GM18511 (cell line): ENCODE measurements around the gene BLTP3B.

Source experiments
- ATAC-seq: cut with Tn5 transposase; IDR thresholded peaks from one replicate; pipeline ENCODE4 v1.9.1; 2021; ENCODE audit warnings: mild to moderate bottlenecking, moderate library complexity; ENCODE audit not compliant: unreplicated experiment

The BLTP3B gene

GRCh38 chr12:100123316-100124095, 19.2 kb downstream of the BLTP3B start:
- no peak for ATAC-seq

DNA sequence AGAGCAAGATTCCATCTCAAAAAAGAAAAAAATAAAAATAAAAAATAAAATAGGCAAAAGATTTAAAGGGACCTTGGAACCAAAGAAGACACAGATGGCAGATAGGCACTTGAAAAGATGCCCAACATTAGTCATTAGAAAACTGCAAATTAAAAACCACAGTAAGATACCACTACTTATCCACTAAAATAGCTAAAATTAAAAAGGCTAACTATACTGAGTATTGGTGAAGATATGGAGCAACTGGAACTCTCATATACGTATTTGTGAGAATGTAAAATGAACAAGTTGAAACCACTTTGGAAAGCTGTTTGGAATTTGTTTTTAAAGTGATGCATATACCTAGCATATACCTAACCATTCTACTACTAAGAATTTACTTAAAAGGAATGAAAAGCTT, 22.3 kb downstream of the BLTP3B start:
- no peak for ATAC-seq

DNA sequence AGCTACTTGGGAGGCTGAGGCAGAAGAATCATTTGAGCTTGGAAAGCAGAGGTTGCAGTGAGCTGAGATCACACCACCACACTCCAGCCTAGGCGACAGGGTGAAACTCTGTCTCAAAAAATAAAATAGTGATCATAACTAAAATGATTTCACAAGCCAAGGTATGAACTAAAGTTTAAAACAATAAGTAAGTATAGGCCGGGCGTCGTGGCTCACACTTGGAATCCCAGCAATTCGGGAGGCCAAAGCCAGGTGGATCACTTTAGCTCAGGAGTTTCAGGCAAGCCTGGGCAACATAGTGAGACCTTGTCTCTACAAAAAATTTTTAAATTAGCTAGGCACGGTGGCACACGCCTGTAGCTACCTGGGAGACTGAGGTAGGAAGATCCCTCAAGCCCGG, 27.4 kb downstream of the BLTP3B start:
- ATAC-seq: no peak

DNA sequence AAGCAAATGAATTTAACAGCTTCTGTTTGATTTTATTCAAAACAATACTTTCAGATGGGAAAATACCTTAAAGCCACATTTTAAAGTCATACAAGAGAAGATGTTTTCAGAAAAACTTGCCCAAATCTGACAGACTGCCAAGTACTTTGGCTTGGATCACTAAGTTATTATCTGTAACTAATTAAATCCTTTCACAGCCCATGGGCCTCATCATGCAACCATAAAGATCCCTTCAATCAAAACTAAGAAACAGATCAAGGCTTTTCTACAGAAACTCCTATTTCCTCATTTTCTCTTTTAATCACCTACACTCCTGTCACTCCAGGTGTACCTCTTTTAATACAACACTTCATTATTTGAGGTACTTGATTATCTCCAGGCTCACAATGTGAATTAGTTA, 28.1 kb downstream of the BLTP3B start:
- ATAC-seq: peak; percentile 71

GRCh38 chr12:100110276-100110675, 32.4 kb downstream of the BLTP3B start:
- no peak for ATAC-seq

GRCh38 chr12:100106861-100107260, 35.8 kb downstream of the BLTP3B start:
- ATAC-seq: no peak

DNA sequence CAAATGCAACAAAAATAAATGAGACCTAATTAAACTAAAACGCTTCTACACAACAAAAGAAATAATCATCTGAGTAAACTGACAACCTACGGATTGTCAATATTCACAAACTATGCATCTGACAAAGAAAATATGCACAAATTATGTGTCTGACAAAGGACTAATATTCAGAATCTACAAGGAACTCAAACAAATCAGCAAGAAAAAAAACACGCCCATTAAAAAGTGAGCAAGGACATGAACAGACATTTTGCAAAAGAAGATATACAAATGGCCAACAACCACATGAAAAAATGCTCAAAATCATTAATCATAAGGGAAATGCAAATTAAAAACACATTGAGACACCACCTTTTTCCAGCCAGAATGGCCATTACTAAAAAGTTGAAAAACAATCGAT, 37.0 kb downstream of the BLTP3B start:
- no peak for ATAC-seq

- ATAC-seq: no peak
Measured at GRCh38 chr12:100101000-100101399, 41.7 kb downstream of the BLTP3B start.
